Cardiac fibroblast (primary cell): ENCODE data around the gene ZNF423.

ENCODE experiments used
- DNase-seq, 2 donors: peaks; one replicate each; pipeline versions ENCODE4 v3.0.0 to v3.0.0-alpha.2; 2010; ENCODE audit warnings: low read depth in 2 of 2
- H3K4me3 ChIP-seq, 2 donors: replicated peaks in 1 of 2; 1 replicate in 1 of 2; 2 replicates in 1 of 2; pipeline ENCODE4 v1.5.1; 2011; ENCODE audit warnings: low read depth in 2 of 2, low read length in 2 of 2, mild to moderate bottlenecking in 2 of 2, moderate library complexity in 1 of 2
- CTCF ChIP-seq: IDR thresholded peaks from one replicate; pipeline ENCODE4 v1.5.1; 2011; ENCODE audit warnings: low read depth, mild to moderate bottlenecking, low read length, inconsistent platforms

Gene ZNF423

DNA sequence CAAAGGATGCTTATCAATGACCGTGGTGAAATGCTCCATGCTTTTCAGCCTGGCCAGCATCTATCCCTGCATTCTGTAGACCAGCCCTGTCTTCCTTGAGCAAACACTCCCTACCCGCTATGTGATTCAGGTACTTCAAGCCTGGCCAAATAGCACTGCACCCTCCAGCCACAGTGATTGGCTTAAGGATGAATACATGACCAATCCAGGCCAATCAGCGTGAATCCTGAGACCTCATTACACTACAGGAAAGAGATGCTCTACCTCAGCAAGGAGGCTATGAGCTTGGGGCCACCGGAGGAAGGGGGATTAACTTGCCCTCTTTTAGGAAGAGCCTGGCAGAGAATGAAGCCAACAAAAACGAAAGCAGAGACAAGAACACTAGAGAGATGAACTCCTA lies 162.5 kb downstream of the ZNF423 start:
- no peak for DNase-seq
- TF ChIP-seq CTCF, result no peak
- H3K4me3 ChIP-seq, result no peak overlapping the region

GRCh38 chr16:49690778-49691177 lies 165.1 kb downstream of the ZNF423 start:
- H3K4me3 ChIP-seq, result no peak overlapping the region
- no peak for DNase-seq
- TF ChIP-seq CTCF, result no peak

DNA sequence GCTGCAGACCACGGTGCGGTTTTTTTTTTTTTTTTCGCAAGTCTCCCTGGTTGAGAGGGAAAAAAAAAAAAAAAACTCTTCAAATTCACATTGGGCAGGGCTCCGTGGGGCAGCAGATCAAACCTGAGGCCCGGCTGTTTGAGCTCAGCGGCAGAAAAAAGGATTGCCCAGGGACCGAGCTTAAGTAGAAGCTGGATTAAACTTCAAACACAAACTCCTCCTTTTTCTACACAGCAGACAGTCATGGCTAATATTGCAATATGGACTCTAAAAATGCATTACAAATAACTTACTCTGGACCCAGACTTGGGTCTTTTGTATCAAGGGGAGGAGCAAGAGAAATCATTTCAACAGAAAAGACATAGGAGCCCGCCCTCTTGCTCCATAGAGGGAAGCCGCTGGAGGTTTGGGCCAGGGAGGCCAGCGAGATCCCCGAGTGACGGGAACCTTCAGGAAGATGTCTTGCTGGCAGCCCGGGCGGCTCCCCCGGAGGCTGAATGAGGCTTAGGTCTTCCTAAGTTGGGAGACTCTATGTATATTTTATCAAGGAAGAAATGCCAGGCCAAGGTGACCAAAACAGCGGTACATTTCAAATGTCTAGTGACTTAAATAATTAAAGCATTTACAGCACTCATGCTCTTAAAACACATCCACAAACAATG lies 167.7 kb downstream of the ZNF423 start:
- no peak overlapping the region for H3K4me3 ChIP-seq
- no peak for DNase-seq
- no peak for TF ChIP-seq CTCF

DNA sequence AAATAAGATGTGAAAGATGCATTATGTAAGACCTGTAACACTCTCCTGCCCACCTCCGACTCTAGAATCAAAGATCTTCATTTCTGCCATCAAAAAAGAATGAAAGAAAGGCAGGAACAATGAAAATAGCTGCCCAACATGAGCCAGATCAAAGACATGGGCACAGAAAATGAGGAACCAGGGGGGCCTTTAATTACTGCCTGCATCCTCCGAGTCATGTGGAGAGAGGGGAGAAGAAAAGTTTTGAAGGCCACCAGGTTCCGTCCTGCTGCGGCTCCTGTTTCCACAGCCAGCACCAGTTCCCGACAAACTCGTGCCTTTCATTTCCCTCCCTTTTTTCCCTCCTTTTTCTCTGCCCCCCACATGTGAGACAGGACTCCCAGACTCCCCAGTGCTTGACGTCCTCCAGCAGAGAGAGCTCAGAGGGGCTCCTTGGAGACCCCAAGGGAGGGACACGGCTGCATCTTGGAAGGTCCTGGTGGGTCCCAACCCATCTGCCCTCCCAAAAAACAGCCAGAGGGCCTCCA lies 168.4 kb downstream of the ZNF423 start:
- no peak for DNase-seq
- no peak for TF ChIP-seq CTCF
- H3K4me3 ChIP-seq, result no peak overlapping the region

- no peak overlapping the region for H3K4me3 ChIP-seq
- TF ChIP-seq CTCF, result no peak
These were observed 171.2 kb downstream of the ZNF423 start for GRCh38 chr16:49684696-49685095.

GRCh38 chr16:49682577-49683165 lies 173.2 kb downstream of the ZNF423 start:
- no peak for TF ChIP-seq CTCF
- H3K4me3 ChIP-seq, result no peak overlapping the region
- DNase-seq, result no peak

More at GRCh38 chr16:49684696-49685095, 171.2 kb downstream of the ZNF423 start:
- no peak for DNase-seq
